BJ (cell line): ENCODE measurements around the gene MSL3. TPM values are rescaled to one million over a fixed set of nuclear protein-coding genes. Genes with fewer than 3 reads are reported as not detected.

Experiments used
- CTCF ChIA-PET: fragments of 350-600 bp; formaldehyde crosslinking; extraction: SDS; loops from one replicate; lab custom pipeline; 2021; ENCODE audit warnings: antibody characterized with exemption, inconsistent platforms; lab: Yijun Ruan, JAX
- POLR2A ChIA-PET: fragments of 300-600 bp; sonication (Branson Sonifier 250); formaldehyde crosslinking; extraction: SDS; loops from one replicate; lab custom pipeline; 2021; ENCODE audit warnings: antibody characterized with exemption; lab: Charles Lee
- DNase-seq: peaks from one replicate; pipeline ENCODE4 v3.0.0-alpha.2; 2011; ENCODE audit warnings: low read depth
- H3K27me3 ChIP-seq: 2 replicates; pipeline ENCODE4 v1.6.0; 2011; ENCODE audit warnings: low read length; ENCODE audit not compliant: control insufficient read depth, insufficient read depth
- H3K36me3 ChIP-seq: 2 replicates; pipeline ENCODE4 v1.5.1; 2011; ENCODE audit warnings: low read length; ENCODE audit not compliant: control insufficient read depth, insufficient read depth
- H3K4me3 ChIP-seq: 2 replicates; pipeline ENCODE4 v1.5.1; 2011; ENCODE audit warnings: low read depth, mild to moderate bottlenecking, control low read depth, low read length
- CTCF ChIP-seq: IDR thresholded peaks from 2 replicates; pipeline ENCODE4 v1.5.1; 2011; ENCODE audit warnings: low read depth, mild to moderate bottlenecking, control low read depth, inconsistent platforms, low read length, moderate library complexity; ENCODE audit not compliant: insufficient read depth
- polyA plus RNA-seq: library from polyadenylated mRNA; depleted of rRNA; stranded (reverse); fragments of >200 nt; gene quantifications from 2 replicates; pipeline ENCODE4 v1.2.3, GENCODE V29; 2011

The MSL3 gene
- polyA plus RNA-seq, 1 experiment, result 27.2 TPM

- ChIA-PET POLR2A (interaction anchor here (0.7 kb wide), 1 partner anchor 222 kb away, joined by 3 read pairs; no protein-coding TSS in a partner anchor), CTCF (interaction anchor here (0.8 to 1.3 kb wide), 3 partner anchors 8 to 11 kb away, joined by 3 to 4 read pairs (median 4); no protein-coding TSS in a partner anchor)
- DNase-seq, result no peak
These were observed 20.2 kb downstream of the MSL3 start for GRCh38 chrX:11778230-11778629.

GRCh38 chrX:11781133-11781532, 23.1 kb downstream of the MSL3 start:
- DNase-seq, result no peak
- Histone ChIP-seq H3K36me3 (no peaks in the 10 kb centered on the region), H3K4me3 (no peak overlapping the region), H3K27me3 (no peaks in the 10 kb centered on the region)
- no peak for TF ChIP-seq CTCF
- ChIA-PET POLR2A (no interaction called here), CTCF (interaction anchor here (1.0 kb wide), 1 partner anchor 11 kb away, joined by 3 read pairs; no protein-coding TSS in a partner anchor)

More at GRCh38 chrX:11778230-11778629, 20.2 kb downstream of the MSL3 start:
- Histone ChIP-seq H3K36me3 (no peaks in the 10 kb centered on the region), H3K4me3 (no peak overlapping the region), H3K27me3 (no peaks in the 10 kb centered on the region)
- no peak for TF ChIP-seq CTCF

- POLR2A ChIA-PET, result no interaction called here
- no peak for DNase-seq
- Histone ChIP-seq H3K36me3 (no peaks in the 10 kb centered on the region), H3K4me3 (no peak overlapping the region), H3K27me3 (no peaks in the 10 kb centered on the region)
- CTCF ChIA-PET, result interaction anchor here (1.0 kb wide), 1 partner anchor 12 kb away, joined by 3 read pairs; no protein-coding TSS in a partner anchor
- TF ChIP-seq CTCF, result no peak
These were observed 23.8 kb downstream of the MSL3 start for GRCh38 chrX:11781734-11782370.

GRCh38 chrX:11784543-11784942, 26.5 kb downstream of the MSL3 start:
- Histone ChIP-seq H3K27me3 (no peaks in the 10 kb centered on the region), H3K36me3 (no peaks in the 10 kb centered on the region), H3K4me3 (no peak overlapping the region)
- no peak for DNase-seq
- TF ChIP-seq CTCF, result no peak
- CTCF ChIA-PET, result no interaction called here
- POLR2A ChIA-PET, result no interaction called here

- POLR2A ChIA-PET, result interaction anchor here (0.6 kb wide), 1 partner anchor 27 kb away, joined by 5 read pairs; no protein-coding TSS in a partner anchor
- no peak for DNase-seq
- CTCF ChIA-PET, result interaction anchor here (0.6 to 1.2 kb wide), 3 partner anchors 9 to 14 kb away, joined by 3 read pairs; no protein-coding TSS in a partner anchor
- H3K4me3 ChIP-seq, result no peak overlapping the region
- TF ChIP-seq CTCF, result no peak
- no peaks in the 10 kb centered on the region for H3K27me3 ChIP-seq
- no peaks in the 10 kb centered on the region for H3K36me3 ChIP-seq
These were observed 28.8 kb downstream of the MSL3 start for GRCh38 chrX:11786862-11787261.
